Measurements from ENCODE around the gene IL23A. TPM values are rescaled to one million over a fixed set of nuclear protein-coding genes. Genes with fewer than 3 reads are reported as not detected.

The IL23A gene
- total RNA-seq, 2 donors from 2014 or later: not detected

Other genes starting within 250 kb of the IL23A start
- 10 to 100 TPM; 60.4 to 83.9 TPM for gene PA2G4, start 234.3 kb upstream of the IL23A start, total RNA-seq
- 1,000 to 10,000 TPM; 2,192 to 2,337 TPM for gene RPL41, start 222.3 kb upstream of the IL23A start, total RNA-seq
- gene ZC3H10, start 220.6 kb upstream of the IL23A start, total RNA-seq: 1 to 10 TPM; 6.6 to 7.6 TPM
- 10 to 100 TPM; 54.1 to 63.9 TPM for gene ESYT1, start 210.6 kb upstream of the IL23A start, total RNA-seq
- gene MYL6B, start 186.3 kb upstream of the IL23A start, total RNA-seq: 10 to 100 TPM; 40.5 to 42.5 TPM
- 1,000 to 10,000 TPM; 1,071 to 1,319 TPM for gene MYL6, start 180.5 kb upstream of the IL23A start, total RNA-seq
- gene SMARCC2, start 149.4 kb upstream of the IL23A start, total RNA-seq: 10 to 100 TPM; 65.2 to 68.5 TPM
- gene RNF41, start 117.0 kb upstream of the IL23A start, total RNA-seq: 10 to 100 TPM; 42.8 to 49.4 TPM
- gene NABP2, start 114.5 kb upstream of the IL23A start, total RNA-seq: 10 to 100 TPM; 19.4 to 21.7 TPM
- not detected for gene SLC39A5, start 108.8 kb upstream of the IL23A start, total RNA-seq
- 10 to 100 TPM; 20.3 to 24.1 TPM for gene ANKRD52, start 80.5 kb upstream of the IL23A start, total RNA-seq
- 10 to 100 TPM; 76.2 to 98.3 TPM for gene COQ10A, start 71.9 kb upstream of the IL23A start, total RNA-seq
- gene CS, start 38.6 kb upstream of the IL23A start, total RNA-seq: 100 to 1,000 TPM; 526 to 581 TPM
- 10 to 100 TPM; 54.1 to 60.7 TPM for gene CNPY2, start 22.9 kb upstream of the IL23A start, total RNA-seq
- gene PAN2, start 4.9 kb upstream of the IL23A start, total RNA-seq: 10 to 100 TPM; 38.5 to 39.4 TPM
- 10 to 100 TPM; 52.2 to 68.1 TPM for gene STAT2, start 21.2 kb downstream of the IL23A start, total RNA-seq
- not detected for gene APOF, start 24.0 kb downstream of the IL23A start, total RNA-seq
- 1 to 10 TPM; 3.3 to 4.0 TPM for gene TIMELESS, start 110.5 kb downstream of the IL23A start, total RNA-seq
- under 1 TPM in 1 of 2 donors, not detected in 1; 0.50 TPM for gene MIP, start 115.8 kb downstream of the IL23A start, total RNA-seq
- gene SPRYD4, start 129.7 kb downstream of the IL23A start, total RNA-seq: 1 to 10 TPM; 2.3 to 3.2 TPM
- gene GLS2, start 149.3 kb downstream of the IL23A start, total RNA-seq: under 1 TPM; 0.35 to 0.42 TPM
- 10 to 100 TPM; 32.6 to 40.7 TPM for gene RBMS2, start 182.9 kb downstream of the IL23A start, total RNA-seq